T47D (cell line): ENCODE measurements around the gene SUPT4H1.

ENCODE experiments used
- DNase-seq, 2 experiments: peaks; one replicate each; pipeline versions ENCODE4 v3.0.0 to v3.0.0-alpha.2; 2011 to 2012; ENCODE audit warnings: low read depth in 1 of 2, low spot score in 1 of 2
- JUND ChIP-seq: IDR thresholded peaks from 2 replicates; pipeline ENCODE4 v1.6.1; 2012; ENCODE audit warnings: low read depth
- in situ Hi-C: cut with HindIII; loops from 2 replicates; pipeline ENCODE4 v1.10.0; 2016; ENCODE audit warnings: low sequenced_read_pairs, low pct_unique_long_range_greater_than_20kb

SUPT4H1 gene

DNA sequence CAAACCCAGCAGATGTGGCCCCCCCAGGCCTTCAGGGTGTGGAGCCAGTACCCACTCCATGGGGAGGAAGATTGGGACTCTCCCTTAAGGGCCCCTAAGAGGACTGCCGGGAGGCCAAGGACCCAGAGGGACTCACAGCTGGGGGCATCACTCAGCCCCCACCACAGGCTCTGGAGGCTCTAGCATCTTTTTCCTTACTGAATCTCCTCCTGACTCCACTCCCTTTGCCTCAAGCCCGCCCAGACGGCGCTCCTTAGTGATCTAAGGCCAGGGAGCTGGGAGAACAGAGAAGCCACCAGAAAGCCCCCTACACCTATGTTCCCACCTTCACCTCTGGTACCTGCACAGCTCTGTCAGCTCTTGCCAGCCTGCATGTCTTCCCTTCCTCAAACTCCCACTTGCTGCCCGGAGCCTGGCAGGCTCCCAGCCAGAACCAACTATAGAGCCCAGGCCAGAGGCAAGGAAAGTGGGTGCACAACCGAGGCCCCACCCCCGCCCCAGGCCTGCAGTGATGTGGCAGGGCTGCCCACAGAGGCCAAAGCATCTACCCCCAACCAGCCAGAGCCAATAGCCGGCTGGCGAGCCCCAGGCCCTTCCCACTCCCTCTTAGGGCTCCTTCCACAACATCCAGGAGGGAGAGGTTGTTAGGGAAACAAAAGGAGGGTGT, 48.9 kb downstream of the SUPT4H1 start:
- TF ChIP-seq JUND: no peak
- in situ Hi-C loops: no loop called here
- no peak for DNase-seq

DNA sequence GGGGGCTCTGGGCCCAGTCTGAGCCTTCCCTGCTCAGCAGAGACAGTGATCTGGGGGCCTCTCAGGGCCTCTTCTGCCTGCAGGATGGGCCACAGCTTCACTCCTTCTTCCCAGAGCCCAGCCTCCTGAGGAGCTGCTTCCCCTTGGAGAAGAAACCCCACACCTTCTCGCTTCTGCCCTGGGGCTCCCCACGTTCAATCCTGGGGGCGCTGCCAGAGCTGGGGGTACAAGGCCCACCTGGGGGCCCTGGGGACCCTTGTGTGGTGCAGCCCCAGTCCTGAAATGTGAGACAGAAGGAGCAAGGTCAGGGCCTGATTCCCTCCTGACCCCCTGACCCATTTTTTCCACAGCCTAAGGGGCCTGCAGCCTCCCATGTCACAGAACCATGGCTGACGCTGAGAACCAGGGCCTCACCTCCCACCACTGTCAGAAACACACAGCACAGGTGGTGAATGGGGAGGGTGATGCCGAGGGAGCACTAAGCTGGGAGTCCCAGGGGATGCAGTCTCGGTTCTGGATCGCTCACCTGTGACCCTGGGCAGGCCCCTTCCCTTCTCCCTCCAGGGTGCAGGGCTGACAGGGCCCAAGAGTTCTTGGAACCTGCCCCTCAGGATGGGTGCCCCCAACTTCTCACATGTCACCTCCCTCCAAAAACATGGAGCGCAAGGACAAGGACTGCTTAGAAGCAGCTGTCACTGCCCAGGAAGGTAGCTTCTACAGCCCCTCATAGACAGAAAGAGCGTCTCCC, 49.7 kb downstream of the SUPT4H1 start:
- no peak for TF ChIP-seq JUND
- in situ Hi-C loops: no loop called here
- no peak for DNase-seq

DNA sequence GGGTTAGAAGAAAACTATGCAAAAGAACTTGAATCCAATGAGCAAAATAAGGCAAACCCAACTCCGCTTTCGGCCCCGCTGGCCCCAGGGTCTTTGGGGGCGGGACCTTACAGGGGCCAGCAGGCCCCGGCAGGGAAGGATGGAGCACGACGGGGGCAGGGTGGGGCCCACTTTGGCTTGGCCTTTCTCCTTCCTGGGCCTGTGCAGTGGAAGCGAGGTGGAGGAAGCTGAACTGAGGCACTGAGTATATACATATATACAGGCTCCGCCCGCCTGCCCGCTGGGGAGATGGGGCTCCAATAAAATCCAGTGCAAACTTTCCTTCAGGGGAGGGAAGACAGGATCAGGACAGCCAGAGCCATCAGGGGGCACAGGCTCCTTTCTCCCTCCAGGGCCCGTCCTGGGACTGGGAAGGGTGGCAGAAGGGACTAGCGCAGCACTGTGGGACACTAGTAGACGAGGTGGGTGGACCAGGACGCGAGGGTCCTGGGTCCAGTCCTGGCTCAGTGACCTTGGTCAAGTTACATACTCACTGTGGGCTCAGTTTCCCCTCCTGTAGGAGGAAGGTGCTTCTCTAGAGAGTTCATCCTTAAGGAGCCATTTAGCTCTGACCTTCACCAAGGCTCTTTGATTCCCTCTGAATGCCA, 50.4 kb downstream of the SUPT4H1 start:
- TF ChIP-seq JUND: no peak
- in situ Hi-C loops: no loop called here

DNA sequence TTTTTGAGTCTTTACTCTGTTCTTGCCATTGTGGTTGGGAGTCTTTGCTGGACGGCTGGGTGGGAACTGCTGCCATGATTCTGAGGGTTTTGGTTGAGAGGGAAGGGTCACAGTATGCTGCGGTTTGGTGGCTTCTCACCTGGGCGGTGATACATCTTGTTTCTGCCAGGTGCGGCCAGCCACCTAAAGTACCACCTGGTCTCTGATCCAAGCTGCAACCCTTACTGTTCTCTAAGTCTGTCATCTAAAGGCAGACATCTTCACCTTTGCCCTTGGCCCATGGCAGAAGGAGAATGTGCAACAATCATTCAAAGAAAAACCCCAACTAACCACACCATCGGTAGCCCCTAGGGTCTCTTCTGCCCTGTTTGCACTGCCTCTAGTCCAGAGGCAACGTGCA, 51.7 kb downstream of the SUPT4H1 start:
- no peak for DNase-seq
- in situ Hi-C loops: no loop called here
- TF ChIP-seq JUND: no peak

More for the DNA sequence above, 50.4 kb downstream of the SUPT4H1 start:
- DNase-seq: no peak
